Measurements from ENCODE around the gene HBG1.

DNA sequence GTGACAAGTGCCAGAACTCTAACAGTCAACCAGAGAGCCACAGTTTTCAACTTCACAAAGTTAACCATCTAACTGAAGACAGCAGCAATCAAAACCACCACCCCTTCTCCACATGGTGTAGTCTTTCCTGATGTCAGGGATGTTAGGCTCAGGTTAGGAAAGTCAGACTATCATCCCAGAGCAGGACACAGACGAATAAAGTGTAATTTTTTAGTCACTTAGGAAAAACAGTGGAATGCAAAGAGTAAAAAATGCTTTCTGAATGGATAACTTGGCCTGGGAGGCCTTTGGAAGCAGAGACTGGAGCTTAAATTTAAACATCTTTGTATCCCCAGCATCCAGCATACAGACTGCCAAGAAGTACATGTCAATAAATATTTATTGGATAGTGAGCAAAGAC lies 36.7 kb upstream of the HBG1 start:
- TF ChIP-seq POLR2A (IDR thresholded peaks at IDR 0.05), result no peak
- TF ChIP-seq, protein P1, sequence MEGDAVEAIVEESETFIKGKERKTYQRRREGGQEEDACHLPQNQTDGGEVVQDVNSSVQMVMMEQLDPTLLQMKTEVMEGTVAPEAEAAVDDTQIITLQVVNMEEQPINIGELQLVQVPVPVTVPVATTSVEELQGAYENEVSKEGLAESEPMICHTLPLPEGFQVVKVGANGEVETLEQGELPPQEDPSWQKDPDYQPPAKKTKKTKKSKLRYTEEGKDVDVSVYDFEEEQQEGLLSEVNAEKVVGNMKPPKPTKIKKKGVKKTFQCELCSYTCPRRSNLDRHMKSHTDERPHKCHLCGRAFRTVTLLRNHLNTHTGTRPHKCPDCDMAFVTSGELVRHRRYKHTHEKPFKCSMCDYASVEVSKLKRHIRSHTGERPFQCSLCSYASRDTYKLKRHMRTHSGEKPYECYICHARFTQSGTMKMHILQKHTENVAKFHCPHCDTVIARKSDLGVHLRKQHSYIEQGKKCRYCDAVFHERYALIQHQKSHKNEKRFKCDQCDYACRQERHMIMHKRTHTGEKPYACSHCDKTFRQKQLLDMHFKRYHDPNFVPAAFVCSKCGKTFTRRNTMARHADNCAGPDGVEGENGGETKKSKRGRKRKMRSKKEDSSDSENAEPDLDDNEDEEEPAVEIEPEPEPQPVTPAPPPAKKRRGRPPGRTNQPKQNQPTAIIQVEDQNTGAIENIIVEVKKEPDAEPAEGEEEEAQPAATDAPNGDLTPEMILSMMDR (IDR thresholded peaks at IDR 0.05), result no peak

Data from uterus (tissue), 2 donors.